HepG2 (cell line): ENCODE results near the gene SLC25A45. TPM values are rescaled to one million over a fixed set of nuclear protein-coding genes. Genes with fewer than 3 reads are reported as not detected.

ENCODE experiments used
- ATAC-seq: fragments of 200-7000 bp; cut with Tn5 transposase; 3 replicates; pipeline ENCODE4 v1.9.1; 2020; ENCODE audit warnings: mild to moderate bottlenecking, moderate library complexity
- BruUV-seq: library from RNA; stranded (reverse); fragments of 400-500 nt; replicated peaks from 2 replicates; lab custom pipeline; 2021; lab: Mats Ljungman, UMichigan
- CTCF ChIA-PET: fragments of 300-600 bp; formaldehyde crosslinking; extraction: SDS; loops from one replicate; lab custom pipeline; 2021; ENCODE audit warnings: low total read pairs, inconsistent platforms, low intra/inter-chr PET ratio; lab: Yijun Ruan, JAX
- POLR2A ChIA-PET: fragments of 350-600 bp; sonication (Branson Sonifier 250); formaldehyde crosslinking; loops from one replicate; lab custom pipeline; 2020; ENCODE audit warnings: antibody characterized with exemption, inconsistent platforms; lab: Yijun Ruan, JAX
- DNase-seq: peaks from one replicate; pipeline ENCODE4 v3.0.0-alpha.2; 2015; ENCODE audit warnings: low spot score
- FAIRE-seq: peaks from 3 replicates; lab custom pipeline; 2011; peaks lifted over from hg19 to GRCh38; lab: Jason Lieb, UNC
- H2AFZ ChIP-seq: one replicate; pipeline ENCODE4 v1.6.1; 2011; ENCODE audit warnings: low read length, inconsistent platforms
- H3K27ac ChIP-seq: fragments of 300-600 bp; 3 replicates; pipeline ENCODE4 v1.8.0; 2011; ENCODE audit warnings: mixed run types, mild to moderate bottlenecking, mixed read lengths, low read length, inconsistent platforms; ENCODE audit not compliant: insufficient read depth; ENCODE audit errors: extremely low read length
- H3K27me3 ChIP-seq, 2 experiments: fragments of 200-600 bp in 1 of 2; 2 replicates in 1 of 2; 3 replicates in 1 of 2; pipeline versions ENCODE4 v1.6.0 to v1.8.0; 2011; ENCODE audit warnings: low read length in 2 of 2, mild to moderate bottlenecking in 2 of 2, moderate library complexity in 2 of 2, inconsistent platforms in 1 of 2; ENCODE audit not compliant: insufficient read depth in 2 of 2, control insufficient read depth in 1 of 2
- H3K36me3 ChIP-seq, 2 experiments: fragments of 200-600 bp in 1 of 2; replicated peaks in 1 of 2; 2 replicates in 1 of 2; 3 replicates in 1 of 2; pipeline versions ENCODE4 v1.5.1 to v1.8.0; 2011; ENCODE audit warnings: low read length in 2 of 2, inconsistent platforms in 1 of 2; ENCODE audit not compliant: insufficient read depth in 2 of 2, control insufficient read depth in 1 of 2
- H3K4me1 ChIP-seq: 2 replicates; pipeline ENCODE4 v1.5.1; 2012; ENCODE audit warnings: low read length, inconsistent platforms; ENCODE audit not compliant: insufficient read depth
- H3K4me2 ChIP-seq: 2 replicates; pipeline ENCODE4 v1.6.0; 2011; ENCODE audit warnings: low read depth, low read length, inconsistent platforms
- H3K4me3 ChIP-seq, 3 experiments: fragments of 200-600 bp in 1 of 3; sonication (generic), shearing (Covaris generic) in 1 of 3; replicated peaks in 1 of 3; 2 replicates each; pipeline ENCODE4 v1.5.1; 2011 to 2016; ENCODE audit warnings: low read length in 3 of 3, inconsistent platforms in 2 of 3, low read depth in 2 of 3, mild to moderate bottlenecking in 2 of 3, control low read depth in 1 of 3, mixed read lengths in 1 of 3; ENCODE audit not compliant: insufficient read depth in 1 of 3
- H3K79me2 ChIP-seq: one replicate; pipeline ENCODE4 v1.6.1; 2011; ENCODE audit warnings: low read length, inconsistent platforms; ENCODE audit not compliant: insufficient read depth
- H3K9ac ChIP-seq: 2 replicates; pipeline ENCODE4 v1.6.0; 2011; ENCODE audit warnings: mild to moderate bottlenecking, low read depth, low read length, inconsistent platforms; ENCODE audit not compliant: insufficient read depth
- H3K9me3 ChIP-seq: 2 replicates; pipeline ENCODE4 v1.5.1; 2012; ENCODE audit warnings: mild to moderate bottlenecking, low read length
- H4K20me1 ChIP-seq: 2 replicates; pipeline ENCODE4 v1.6.0; 2011; ENCODE audit warnings: inconsistent platforms, mild to moderate bottlenecking, low read length, moderate library complexity; ENCODE audit not compliant: insufficient read depth
- CC2D1A ChIP-seq: sonication (generic); formaldehyde crosslinking; IDR thresholded peaks from 2 replicates; pipeline ENCODE4 v1.8.1; 2023; ENCODE audit warnings: mild to moderate bottlenecking, missing genetic modification reagents
- DR1 ChIP-seq: sonication (generic); formaldehyde crosslinking; IDR thresholded peaks from 2 replicates; pipeline ENCODE4 v1.8.0; 2021; ENCODE audit warnings: mild to moderate bottlenecking, missing genetic modification reagents, inconsistent platforms
- ISX ChIP-seq: sonication (generic); formaldehyde crosslinking; conservative IDR thresholded peaks from 2 replicates; pipeline ENCODE4 v1.5.0; 2020; ENCODE audit warnings: missing genetic modification reagents
- NBN ChIP-seq: fragments of 450-650 bp; conservative IDR thresholded peaks from 2 replicates; pipeline ENCODE4 v1.6.1; 2017
- NR2F6 ChIP-seq, 2 experiments: IDR thresholded peaks; 2 replicates each; pipeline ENCODE4 v1.6.1; 2016; ENCODE audit warnings: antibody characterized with exemption in 1 of 2, mild to moderate bottlenecking in 1 of 2
- TARDBP ChIP-seq: sonication (generic); formaldehyde crosslinking; IDR thresholded peaks from 2 replicates; pipeline ENCODE4 v1.8.0; 2022; ENCODE audit warnings: mild to moderate bottlenecking, missing genetic modification reagents
- ZC3H13 ChIP-seq: sonication (generic); formaldehyde crosslinking; IDR thresholded peaks from 2 replicates; pipeline ENCODE4 v1.8.1; 2023; ENCODE audit warnings: mild to moderate bottlenecking, missing genetic modification reagents, moderate library complexity
- ZNF33A ChIP-seq: sonication (generic); formaldehyde crosslinking; IDR thresholded peaks from 2 replicates; pipeline ENCODE4 v1.5.1; 2020; ENCODE audit warnings: missing genetic modification reagents, mild to moderate bottlenecking, moderate library complexity, borderline replicate concordance
- ZNF34 ChIP-seq: sonication (generic); formaldehyde crosslinking; IDR thresholded peaks from 2 replicates; pipeline ENCODE4 v1.4.0; 2020; ENCODE audit warnings: mild to moderate bottlenecking, missing genetic modification reagents, borderline replicate concordance
- ZNF567 ChIP-seq: sonication (generic); formaldehyde crosslinking; IDR thresholded peaks from 2 replicates; pipeline ENCODE4 v1.8.1; 2023; ENCODE audit warnings: mild to moderate bottlenecking, missing genetic modification reagents, borderline replicate concordance
- ZNF589 ChIP-seq: sonication (generic); formaldehyde crosslinking; conservative IDR thresholded peaks from 2 replicates; pipeline ENCODE4 v1.8.0; 2022; ENCODE audit warnings: mild to moderate bottlenecking, moderate library complexity, missing genetic modification reagents
- ZNF777 ChIP-seq: sonication (generic); formaldehyde crosslinking; IDR thresholded peaks from 2 replicates; pipeline ENCODE4 v1.4.0; 2020; ENCODE audit warnings: missing genetic modification reagents
- ZNF784 ChIP-seq: sonication (generic); formaldehyde crosslinking; IDR thresholded peaks from 2 replicates; pipeline ENCODE4 v1.5.1; 2020; ENCODE audit warnings: missing genetic modification reagents, mild to moderate bottlenecking, borderline replicate concordance
- ZNF879 ChIP-seq: sonication (generic); formaldehyde crosslinking; IDR thresholded peaks from 2 replicates; pipeline ENCODE4 v1.8.1; 2023; ENCODE audit warnings: missing genetic modification reagents
- WGBS: methylation state at CpG from one replicate; pipeline ENCODE4 v1.1.6; 2017; ENCODE audit warnings: low lambda C conversion rate; 5-methylcytosine and 5-hydroxymethylcytosine counted together
- in situ Hi-C: cut with HindIII; loops from 2 replicates; pipeline ENCODE4 v1.10.0; 2017; ENCODE audit warnings: low pct_unique_long_range_greater_than_20kb; ENCODE audit not compliant: extremely low pct_ligation_motif_present
- intact Hi-C: fragments of 100-400 bp; cut with micrococcal nuclease; formaldehyde crosslinking; loops from one replicate; pipeline ENCODE4 v1.10.0; 2022; ENCODE audit not compliant: unreplicated experiment
- polyA plus RNA-seq, 8 experiments: library from polyadenylated mRNA; depleted of rRNA in 3 of 8; stranded (reverse) in 7 of 8; unstranded in 1 of 8; fragments of >200 nt; fragmentation: Illumina TruSeq in 4 of 8; extraction: Trizol in 4 of 8; gene quantifications; 2 replicates each; pipeline versions ENCODE4 v1.2.1 to v1.2.3, GENCODE V29; 2011 to 2016; ENCODE audit warnings: low read depth in 4 of 8, missing spikeins in 1 of 8, mixed read lengths in 1 of 8; ENCODE audit not compliant: insufficient read depth in 1 of 8
- total RNA-seq, 5 experiments: library from RNA; depleted of rRNA; stranded (reverse); fragments of >200 nt; fragmentation: Illumina TruSeq; extraction: Trizol; gene quantifications; 2 replicates each; pipeline ENCODE4 v1.2.3, GENCODE V29; 2016; ENCODE audit warnings: low read depth in 1 of 5

Gene SLC25A45
- total and polyA plus RNA-seq, 2 of the 13 experiments (the other 11 are each of a cell fraction or from before 2014, with no cell fraction given), result 1.2 to 3.4 TPM

- ChIA-PET POLR2A (interaction anchor here (1.4 kb wide), 1 partner anchor 145 kb away, joined by 3 read pairs; no protein-coding TSS in a partner anchor), CTCF (no interaction called here)
- no TSS peak for BruUV-seq
- Histone ChIP-seq H3K27me3 (no peaks in the 10 kb centered on the region), H3K9me3 (no peaks in the 10 kb centered on the region), H2AFZ (no peak overlapping the region), H3K4me2 (no peak overlapping the region), H4K20me1 (no peaks in the 10 kb centered on the region), H3K36me3 (no peaks in the 10 kb centered on the region), H3K79me2 (no peaks in the 10 kb centered on the region), H3K27ac (no peak overlapping the region), H3K9ac (no peak overlapping the region), H3K4me1 (peaks cover 58% of the 10 kb centered on the region), H3K4me3 (no peak overlapping the region)
- TF ChIP-seq ZNF879 (CRISPR knock-in tag) (no peak), TARDBP (CRISPR knock-in tag) (no peak), ZNF34 (CRISPR knock-in tag) (no peak), DR1 (CRISPR knock-in tag) (no peak), ZNF784 (CRISPR knock-in tag) (no peak), NBN (no peak), ZNF777 (no peak), CC2D1A (CRISPR knock-in tag) (no peak), ZC3H13 (CRISPR knock-in tag) (no peak), ZNF33A (CRISPR knock-in tag) (no peak), NR2F6 (IDR thresholded peaks at IDR 0.05) (no peak), NR2F6 (CRISPR knock-in tag; IDR thresholded peaks at IDR 0.05) (no peak), ISX (CRISPR knock-in tag) (no peak), ZNF567 (CRISPR knock-in tag) (no peak), ZNF589 (CRISPR knock-in tag) (no peak)
- no peak for ATAC-seq
- DNase-seq, result no peak
- FAIRE-seq, result no peak
- 89% methylated on average over 6 of the region's 6 CpGs for WGBS
- intact Hi-C loops (no loop called here), in situ Hi-C loops (loop anchor here (10.0 kb wide), 1 partner anchor 102 kb away; no protein-coding TSS in a partner anchor)
Observed at GRCh38 chr11:65362966-65363365, 19.5 kb downstream of the SLC25A45 start.
